MM.1S (cell line): ENCODE measurements around the gene KCNJ16.

Experiments used
- DNase-seq: peaks from one replicate; pipeline ENCODE4 v3.0.0-alpha.2; 2015
- H2AFZ ChIP-seq: fragments of 300-600 bp; sonication (generic); 2 replicates; pipeline ENCODE4 v1.6.0; 2016; ENCODE audit warnings: antibody characterized with exemption, low read length
- H3F3A ChIP-seq: fragments of 300-600 bp; sonication (generic); 2 replicates; pipeline ENCODE4 v1.6.1; 2016; ENCODE audit warnings: mild to moderate bottlenecking, antibody characterized with exemption, low read length, moderate library complexity, mixed read lengths; ENCODE audit not compliant: insufficient read depth
- H3K27ac ChIP-seq: fragments of 300-600 bp; sonication (generic); 2 replicates; pipeline ENCODE4 v1.5.1; 2016; ENCODE audit warnings: mild to moderate bottlenecking, low read length
- H3K27me3 ChIP-seq: fragments of 300-600 bp; sonication (generic); replicated peaks from 2 replicates; pipeline ENCODE4 v1.6.0; 2016; ENCODE audit warnings: low read length; ENCODE audit not compliant: insufficient read depth
- H3K36me3 ChIP-seq: fragments of 300-600 bp; sonication (generic); replicated peaks from 2 replicates; pipeline ENCODE4 v1.6.1; 2016; ENCODE audit warnings: mild to moderate bottlenecking, low read length, mixed read lengths; ENCODE audit not compliant: insufficient read depth
- H3K4me1 ChIP-seq: fragments of 300-600 bp; sonication (generic); 2 replicates; pipeline ENCODE4 v1.6.1; 2016; ENCODE audit warnings: low read length, mixed read lengths
- H3K4me2 ChIP-seq: fragments of 300-600 bp; sonication (generic); 2 replicates; pipeline ENCODE4 v1.6.0; 2016; ENCODE audit warnings: low read depth, low read length
- H3K4me3 ChIP-seq: fragments of 300-600 bp; sonication (generic); 2 replicates; pipeline ENCODE4 v1.5.1; 2016; ENCODE audit warnings: low read length, mixed read lengths
- H3K79me2 ChIP-seq: fragments of 300-600 bp; sonication (generic); 2 replicates; pipeline ENCODE4 v1.6.1; 2016; ENCODE audit warnings: mixed run types, low read length, mixed read lengths
- H3K9ac ChIP-seq: fragments of 300-600 bp; sonication (generic); 2 replicates; pipeline ENCODE4 v1.6.1; 2016; ENCODE audit warnings: low read length, mixed read lengths
- H3K9me2 ChIP-seq: fragments of 300-600 bp; sonication (generic); replicated peaks from 2 replicates; pipeline ENCODE4 v1.6.1; 2016; ENCODE audit warnings: mild to moderate bottlenecking, low read length, mixed read lengths; ENCODE audit not compliant: insufficient read depth
- H3K9me3 ChIP-seq: fragments of 300-600 bp; sonication (generic); replicated peaks from 2 replicates; pipeline ENCODE4 v1.6.1; 2016; ENCODE audit warnings: mild to moderate bottlenecking, low read length, mixed read lengths; ENCODE audit not compliant: insufficient read depth
- H4K20me1 ChIP-seq: fragments of 300-600 bp; sonication (generic); 2 replicates; pipeline ENCODE4 v1.6.1; 2016; ENCODE audit warnings: mild to moderate bottlenecking, low read length, moderate library complexity, mixed read lengths; ENCODE audit not compliant: insufficient read depth
- CTCF ChIP-seq: fragments of 300-600 bp; sonication (generic); IDR thresholded peaks from 2 replicates; pipeline ENCODE4 v1.5.1; 2016; ENCODE audit warnings: antibody characterized with exemption, low read length, mixed read lengths
- EZH2 ChIP-seq: fragments of 300-600 bp; sonication (generic); optimal IDR thresholded peaks from 2 replicates; pipeline ENCODE3; 2017; ENCODE audit warnings: low read depth, mild to moderate bottlenecking, antibody characterized with exemption, low read length, mixed read lengths
- EZH2phosphoT487 ChIP-seq: fragments of 300-600 bp; sonication (generic); IDR thresholded peaks from 2 replicates; pipeline ENCODE4 v1.6.1; 2018; ENCODE audit warnings: antibody characterized with exemption, low read length

KCNJ16 gene

GRCh38 chr17:70093163-70093562 is 18.1 kb downstream of the KCNJ16 start:
- Histone ChIP-seq H2AFZ (no peak overlapping the region), H3K27ac (no peak overlapping the region), H3K79me2 (no peaks in the 10 kb centered on the region), H3K36me3 (no peaks in the 10 kb centered on the region), H4K20me1 (no peaks in the 10 kb centered on the region), H3K9me3 (no peaks in the 10 kb centered on the region), H3K27me3 (no peaks in the 10 kb centered on the region), H3F3A (no peaks in the 10 kb centered on the region), H3K4me2 (no peak overlapping the region), H3K9ac (no peak overlapping the region), H3K4me1 (no peaks in the 10 kb centered on the region), H3K4me3 (no peak overlapping the region), H3K9me2 (no peaks in the 10 kb centered on the region)
- no peak for DNase-seq
- no peak for TF ChIP-seq CTCF

- no peaks in the 10 kb centered on the region for H3K27me3 ChIP-seq
- H3K4me2 ChIP-seq = no peak overlapping the region
- no peaks in the 10 kb centered on the region for H3K9me3 ChIP-seq
- no peak overlapping the region for H3K4me3 ChIP-seq
- no peaks in the 10 kb centered on the region for H3F3A ChIP-seq
- no peaks in the 10 kb centered on the region for H3K79me2 ChIP-seq
- no peak overlapping the region for H2AFZ ChIP-seq
- no peak for DNase-seq
- H3K27ac ChIP-seq = no peak overlapping the region
- H4K20me1 ChIP-seq = no peaks in the 10 kb centered on the region
- no peak overlapping the region for H3K9ac ChIP-seq
- no peaks in the 10 kb centered on the region for H3K36me3 ChIP-seq
- H3K4me1 ChIP-seq = no peaks in the 10 kb centered on the region
- no peak for TF ChIP-seq EZH2phosphoT487
- TF ChIP-seq CTCF = no peak
- no peak for TF ChIP-seq EZH2
- no peaks in the 10 kb centered on the region for H3K9me2 ChIP-seq
Observed at GRCh38 chr17:70095455-70095854, 20.4 kb downstream of the KCNJ16 start.

DNA sequence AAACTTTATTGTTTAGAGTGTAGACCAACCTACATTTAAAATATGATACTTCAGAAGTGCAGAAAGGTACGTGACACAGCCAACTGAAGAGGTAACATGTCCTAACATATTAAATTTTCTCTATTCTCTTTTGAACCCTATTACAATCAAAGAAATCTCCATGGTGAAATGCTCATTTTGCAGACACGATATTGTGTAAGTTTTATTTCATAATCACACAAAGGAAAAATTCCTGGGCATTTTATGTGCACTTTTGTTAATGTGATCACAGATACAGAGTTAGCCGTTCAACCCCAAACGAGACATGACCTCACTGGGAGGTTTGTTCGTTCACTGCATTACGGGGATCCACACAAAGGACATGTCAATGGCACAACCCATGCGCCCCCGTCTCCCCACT is 21.8 kb downstream of the KCNJ16 start:
- Histone ChIP-seq H3K4me1 (no peaks in the 10 kb centered on the region), H3K4me2 (no peak overlapping the region), H3K9me3 (no peaks in the 10 kb centered on the region), H3K9ac (no peak overlapping the region), H3K27me3 (no peaks in the 10 kb centered on the region), H3K27ac (no peak overlapping the region), H3K79me2 (no peaks in the 10 kb centered on the region), H3K9me2 (no peaks in the 10 kb centered on the region), H3K4me3 (no peak overlapping the region), H4K20me1 (no peaks in the 10 kb centered on the region), H2AFZ (no peak overlapping the region), H3K36me3 (no peaks in the 10 kb centered on the region), H3F3A (no peaks in the 10 kb centered on the region)
- no peak for DNase-seq
- TF ChIP-seq CTCF (no peak), EZH2 (no peak), EZH2phosphoT487 (no peak)

GRCh38 chr17:70098030-70098429 is 23.0 kb downstream of the KCNJ16 start:
- Histone ChIP-seq H3K4me3 (no peak overlapping the region), H3K4me1 (no peaks in the 10 kb centered on the region), H3K36me3 (no peaks in the 10 kb centered on the region), H3K27ac (no peak overlapping the region), H3K4me2 (no peak overlapping the region), H3K9me2 (no peaks in the 10 kb centered on the region), H3K9me3 (no peaks in the 10 kb centered on the region), H4K20me1 (no peaks in the 10 kb centered on the region), H3F3A (no peaks in the 10 kb centered on the region), H3K27me3 (no peaks in the 10 kb centered on the region), H3K79me2 (no peaks in the 10 kb centered on the region), H3K9ac (no peak overlapping the region), H2AFZ (no peak overlapping the region)
- TF ChIP-seq CTCF (no peak), EZH2phosphoT487 (no peak), EZH2 (no peak)
- DNase-seq = no peak
